GM03348 (cell line): Measurements from ENCODE around the gene DMRTB1.

Experiments
- DNase-seq: peaks from one replicate; pipeline ENCODE4 v3.0.0; 2012; ENCODE audit warnings: low spot score

The DMRTB1 gene

DNA sequence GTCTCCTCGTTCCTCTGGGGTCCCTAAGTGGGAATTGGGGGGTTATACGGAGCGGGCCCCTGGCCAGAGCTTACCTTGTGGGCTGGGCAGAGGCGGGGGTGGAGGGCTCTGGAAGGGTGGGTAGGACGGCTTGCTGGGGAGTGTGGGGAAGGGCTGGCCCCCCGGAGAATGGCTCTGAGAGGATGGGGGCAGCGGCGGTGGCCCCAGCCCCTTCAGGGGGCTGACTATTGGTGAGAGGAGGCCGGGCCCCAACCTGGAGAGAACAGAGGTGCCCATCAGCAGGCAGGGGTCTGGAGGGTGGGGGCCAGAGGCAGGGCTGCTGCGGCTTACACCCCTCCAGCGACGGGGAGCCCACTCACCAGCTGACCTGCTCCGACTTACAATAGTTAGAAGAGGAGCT, 50.6 kb downstream of the DMRTB1 start:
- DNase-seq = no peak

DNA sequence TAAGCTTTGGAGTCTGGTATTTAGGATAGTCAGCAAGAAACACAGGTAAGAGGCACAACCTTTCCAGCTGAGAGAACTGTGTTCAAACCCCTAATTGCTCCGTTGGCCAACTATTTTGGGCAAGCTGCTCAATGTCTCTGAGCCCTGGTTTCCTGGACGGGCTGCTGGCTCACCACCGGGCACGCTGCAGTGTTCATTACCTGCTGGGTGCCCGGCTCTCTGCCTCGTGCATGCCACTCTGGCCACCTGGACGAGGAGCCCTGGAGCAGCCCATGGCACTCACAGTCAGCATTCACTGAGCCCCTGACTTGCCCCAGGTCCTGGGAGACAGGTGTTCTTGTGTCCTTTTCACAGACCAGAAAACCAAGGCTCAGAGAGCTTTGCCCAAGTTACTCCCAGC, 51.0 kb downstream of the DMRTB1 start:
- no peak for DNase-seq

DNA sequence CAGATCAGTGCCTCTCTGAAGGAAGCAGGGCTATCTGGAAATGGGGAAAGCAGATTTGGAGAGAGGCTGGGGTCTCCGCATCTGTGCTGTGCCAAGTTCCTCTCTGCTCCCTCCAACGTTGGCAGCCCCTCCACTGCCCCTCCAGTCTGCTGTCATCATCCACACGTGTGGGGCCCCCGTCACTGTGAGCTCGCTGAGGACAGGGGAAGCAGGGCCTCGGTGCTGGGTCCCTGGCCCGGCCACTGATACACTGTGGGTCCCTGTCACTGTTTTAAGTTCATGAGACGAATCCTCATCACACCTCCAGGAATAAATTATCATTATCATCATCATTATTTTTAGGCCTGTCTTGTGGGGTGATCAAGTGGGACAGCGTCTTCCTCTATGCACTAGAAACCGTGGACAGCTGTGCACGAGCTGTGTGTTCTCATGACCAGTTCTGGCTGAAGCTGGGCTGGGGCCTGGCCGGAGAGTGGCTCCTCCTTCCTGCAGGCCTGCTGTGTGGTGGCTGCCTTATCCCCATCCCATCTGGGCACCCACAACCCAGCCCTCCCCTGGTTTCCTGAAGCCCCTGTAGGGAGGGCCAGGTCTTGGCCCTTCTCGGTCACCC, 52.2 kb downstream of the DMRTB1 start:
- DNase-seq = no peak

DNA sequence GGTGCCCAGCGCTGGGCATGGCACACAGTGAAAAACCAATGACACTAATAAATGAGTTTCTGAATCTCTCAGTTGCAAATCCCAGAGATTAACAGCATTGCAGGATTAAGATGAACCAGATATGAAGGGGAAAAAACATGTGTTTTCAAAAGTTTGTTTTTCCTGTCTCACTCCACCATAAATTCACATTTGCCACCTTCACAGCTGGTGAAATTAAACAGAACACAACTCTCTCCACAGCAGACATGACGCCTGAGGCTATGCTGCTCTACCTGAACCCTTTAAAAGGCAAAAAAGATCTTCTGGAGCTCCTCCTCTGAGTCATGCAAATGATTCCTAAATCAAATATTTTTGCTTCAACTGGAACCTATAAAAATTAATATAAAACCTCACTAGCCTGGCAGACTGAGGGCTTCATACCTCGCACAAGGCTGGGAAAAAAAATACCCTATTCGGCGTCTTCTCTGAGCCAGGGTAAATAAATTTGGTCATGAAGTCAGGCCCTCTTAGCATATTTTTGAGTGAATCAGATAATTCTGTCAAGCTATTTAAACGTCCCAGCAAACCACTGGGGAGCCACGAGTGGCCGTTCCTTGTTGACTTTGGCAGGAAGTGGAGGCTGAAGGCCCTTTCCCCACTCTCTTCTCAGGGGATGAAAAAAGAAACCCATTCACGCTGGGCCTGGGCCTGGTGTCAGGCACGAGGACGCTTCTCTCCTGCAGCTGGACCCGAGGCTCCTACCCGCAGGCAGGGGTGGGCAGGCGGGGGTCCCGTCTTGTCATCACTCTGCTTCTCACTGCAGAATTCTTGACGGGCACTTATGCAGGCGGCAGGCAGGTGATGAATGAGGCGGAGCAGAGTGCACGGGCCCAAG, 53.0 kb downstream of the DMRTB1 start:
- DNase-seq = peak; percentile 48

DNA sequence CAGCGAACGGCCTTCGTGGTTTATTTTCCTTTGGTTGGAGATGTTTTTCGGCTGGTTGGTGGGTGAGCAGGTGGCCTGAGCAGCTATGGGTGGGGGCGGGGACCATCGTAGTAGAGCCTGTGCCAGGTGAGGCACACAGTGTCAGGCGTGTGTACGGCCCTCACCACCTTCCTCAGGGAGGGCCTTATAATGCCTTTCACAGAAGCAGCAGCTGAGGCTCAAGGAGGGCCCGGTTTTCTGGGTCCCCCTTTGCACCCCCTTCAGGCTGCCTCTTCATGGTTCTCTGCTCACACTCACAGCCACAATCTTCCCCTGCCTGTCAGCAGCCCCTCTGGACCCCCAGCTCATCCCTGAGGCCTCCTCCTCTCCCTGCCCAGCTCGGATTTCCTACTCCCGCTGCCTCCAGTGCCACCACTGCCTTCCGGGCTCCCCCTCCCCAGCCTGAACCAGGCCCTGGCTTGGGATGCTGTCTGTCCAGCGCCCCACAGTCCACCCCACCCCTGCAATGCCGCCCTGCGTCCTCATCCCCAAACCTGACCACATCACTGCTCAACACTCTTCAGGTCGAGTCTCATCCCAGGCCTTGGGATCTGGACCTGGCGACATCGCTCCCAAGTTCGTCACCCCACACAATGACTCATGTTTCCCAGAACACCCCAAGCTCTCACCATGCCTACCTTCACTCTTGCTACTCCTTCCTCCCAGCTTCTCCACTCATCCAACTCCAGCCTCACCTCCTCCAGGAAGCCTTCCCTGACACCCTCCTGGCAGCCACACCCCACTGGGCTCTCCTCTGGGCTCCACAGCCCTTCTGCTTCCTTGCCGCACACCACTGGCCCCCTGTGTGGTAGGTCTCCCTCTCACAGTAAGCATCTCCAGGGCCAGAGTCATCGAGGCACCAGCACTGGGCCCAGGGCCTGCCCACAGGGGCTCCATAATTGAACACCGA, 53.9 kb downstream of the DMRTB1 start:
- no peak for DNase-seq

DNA sequence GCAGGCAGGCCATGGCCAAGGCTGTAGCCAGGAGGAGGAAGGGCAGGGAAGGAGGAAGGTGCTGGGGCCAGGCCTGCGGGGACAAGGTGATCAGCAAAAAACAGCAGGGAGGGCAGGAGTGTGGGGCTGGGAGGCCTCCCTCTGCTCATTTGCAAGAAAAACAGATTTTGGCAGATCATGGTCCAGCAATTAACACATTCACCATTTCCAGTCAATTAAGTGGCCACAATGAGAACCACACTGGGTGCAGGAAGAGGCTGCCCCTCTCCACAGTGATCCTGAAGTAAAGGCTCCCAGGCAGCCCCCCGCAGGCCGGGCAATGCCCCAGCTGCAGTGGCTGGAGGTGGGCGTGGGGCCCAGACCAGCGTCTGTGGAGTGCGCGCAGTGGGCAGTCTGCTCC, 54.6 kb downstream of the DMRTB1 start:
- no peak for DNase-seq

DNA sequence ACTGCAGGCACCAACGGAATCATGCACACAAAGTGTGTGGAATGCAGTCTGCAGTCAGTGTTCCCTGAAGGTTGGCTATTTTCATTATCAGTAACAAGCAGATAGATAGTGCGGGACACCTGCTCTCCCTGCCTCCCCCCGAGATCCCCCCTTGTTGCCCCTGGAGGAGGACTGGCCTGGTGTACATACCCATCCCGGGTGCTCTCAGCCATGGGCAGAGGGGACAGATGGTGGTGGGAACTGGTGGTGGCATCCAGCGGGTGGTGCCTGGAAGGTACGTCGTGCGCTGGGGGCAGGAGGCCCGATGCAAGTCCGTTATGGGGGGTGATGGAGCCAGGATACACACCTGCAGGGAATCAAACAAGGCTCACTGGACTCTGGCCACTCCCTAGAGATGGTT, 55.2 kb downstream of the DMRTB1 start:
- DNase-seq = no peak

DNA sequence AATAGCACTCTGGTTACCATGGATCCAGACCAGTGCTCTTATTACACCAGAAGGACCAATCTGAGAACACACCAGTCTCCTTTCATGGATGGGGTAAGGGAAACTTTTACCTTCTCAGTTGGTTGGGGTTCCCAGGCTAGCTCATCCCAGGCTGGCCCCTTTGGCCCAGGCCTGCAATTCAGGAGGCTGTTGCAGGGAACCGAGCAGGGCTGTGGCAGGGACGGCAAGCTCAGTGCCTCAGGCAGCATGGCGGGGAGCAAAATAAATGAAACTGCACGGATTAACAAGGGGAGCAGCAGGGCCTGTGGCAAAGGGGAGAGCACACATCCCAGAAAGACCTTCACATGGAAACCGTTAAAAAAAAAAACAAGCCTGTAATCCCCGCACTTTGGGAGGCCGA, 57.0 kb downstream of the DMRTB1 start:
- no peak for DNase-seq
